BE2C (cell line): ENCODE results near the gene SLX4IP.

Source experiments
- DNase-seq: peaks from one replicate; pipeline ENCODE4 v3.0.0-alpha.2; 2020
- H3K27me3 ChIP-seq: fragments of 250-450 bp; sonication (Bioruptor Pico); 2 replicates; pipeline ENCODE4 v1.5.1; 2020; ENCODE audit warnings: mild to moderate bottlenecking
- H3K36me3 ChIP-seq: fragments of 250-450 bp; sonication (Bioruptor Pico); 2 replicates; pipeline ENCODE4 v1.5.1; 2020; ENCODE audit warnings: mild to moderate bottlenecking
- H3K4me1 ChIP-seq: fragments of 250-450 bp; sonication (Bioruptor Pico); 2 replicates; pipeline ENCODE4 v1.5.1; 2020
- H3K4me3 ChIP-seq: 2 replicates; pipeline ENCODE4 v1.5.1; 2011; ENCODE audit warnings: low read depth, low read length
- H3K9me3 ChIP-seq: fragments of 250-450 bp; sonication (Bioruptor Pico); 2 replicates; pipeline ENCODE4 v1.5.1; 2020
- CTCF ChIP-seq: IDR thresholded peaks from 2 replicates; pipeline ENCODE4 v1.5.1; 2012; ENCODE audit warnings: mild to moderate bottlenecking, low read depth, low read length

The SLX4IP gene

GRCh38 chr20:10629946-10630650 lies 195.0 kb downstream of the SLX4IP start:
- H3K4me3 ChIP-seq = no peak overlapping the region
- peaks cover 10% of the 10 kb centered on the region for H3K4me1 ChIP-seq
- no peak for DNase-seq
- H3K9me3 ChIP-seq = no peaks in the 10 kb centered on the region
- no peaks in the 10 kb centered on the region for H3K36me3 ChIP-seq
- TF ChIP-seq CTCF = no peak
- no peaks in the 10 kb centered on the region for H3K27me3 ChIP-seq

GRCh38 chr20:10631126-10631525 lies 196.0 kb downstream of the SLX4IP start:
- Histone ChIP-seq H3K4me3 (no peak overlapping the region), H3K27me3 (no peaks in the 10 kb centered on the region), H3K36me3 (no peaks in the 10 kb centered on the region), H3K4me1 (peaks cover 10% of the 10 kb centered on the region), H3K9me3 (no peaks in the 10 kb centered on the region)
- no peak for DNase-seq
- no peak for TF ChIP-seq CTCF

- no peak for DNase-seq
- Histone ChIP-seq H3K4me1 (peaks cover under 1% of the 10 kb centered on the region; the same call in 1 of the 2 replicates), H3K27me3 (no peaks in the 10 kb centered on the region), H3K9me3 (no peaks in the 10 kb centered on the region), H3K36me3 (no peaks in the 10 kb centered on the region), H3K4me3 (no peak overlapping the region)
- TF ChIP-seq CTCF = no peak
Observed at GRCh38 chr20:10632721-10633509, 197.8 kb downstream of the SLX4IP start.

- DNase-seq = no peak
- no peaks in the 10 kb centered on the region for H3K27me3 ChIP-seq
- H3K4me3 ChIP-seq = no peak overlapping the region
- H3K9me3 ChIP-seq = no peaks in the 10 kb centered on the region
- H3K36me3 ChIP-seq = no peaks in the 10 kb centered on the region
- TF ChIP-seq CTCF = no peak
- H3K4me1 ChIP-seq = no peaks in the 10 kb centered on the region
Observed at GRCh38 chr20:10633718-10634117, 198.6 kb downstream of the SLX4IP start.

- DNase-seq = no peak
- no peak for TF ChIP-seq CTCF
Observed at GRCh38 chr20:10634211-10634610, 199.1 kb downstream of the SLX4IP start.

More at GRCh38 chr20:10634211-10634610, 199.1 kb downstream of the SLX4IP start:
- no peaks in the 10 kb centered on the region for H3K27me3 ChIP-seq
- no peak overlapping the region for H3K4me3 ChIP-seq
- H3K36me3 ChIP-seq = no peaks in the 10 kb centered on the region
- H3K4me1 ChIP-seq = no peaks in the 10 kb centered on the region
- H3K9me3 ChIP-seq = no peaks in the 10 kb centered on the region
